Ovary (tissue), 9 donors: ENCODE data around the gene FLVCR2. TPM values are rescaled to one million over a fixed set of nuclear protein-coding genes. Genes with fewer than 3 reads are reported as not detected.

Experiments
- DNase-seq, 5 donors: peaks; one replicate each; pipeline ENCODE4 v3.0.0-alpha.2; 2019 to 2020
- H3K27ac ChIP-seq, 2 donors: fragments of 200-600 bp; one replicate each; pipeline versions ENCODE4 v1.5.1 to v1.8.0; 2019 to 2022
- H3K27me3 ChIP-seq: fragments of 200-600 bp; one replicate; pipeline ENCODE4 v1.8.0; 2022
- H3K36me3 ChIP-seq: fragments of 200-600 bp; sonication (generic); one replicate; pipeline ENCODE4 v1.5.1; 2019
- H3K4me1 ChIP-seq: one replicate; pipeline ENCODE4 v1.8.1; 2013; ENCODE audit warnings: mild to moderate bottlenecking, moderate library complexity; ENCODE audit not compliant: insufficient read depth
- H3K4me3 ChIP-seq: fragments of 200-600 bp; sonication (generic); one replicate; pipeline ENCODE4 v1.5.1; 2017
- H3K9me3 ChIP-seq, 2 donors: fragments of 200-600 bp in 1 of 2; sonication (generic) in 1 of 2; one replicate each; pipeline versions ENCODE4 v1.5.1 to v1.8.1; 2013 to 2019; ENCODE audit warnings: mild to moderate bottlenecking in 1 of 2, moderate library complexity in 1 of 2
- EP300 ChIP-seq: sonication (generic); formaldehyde crosslinking; IDR thresholded peaks from one replicate; pipeline ENCODE4 v1.6.1; 2017; ENCODE audit warnings: antibody characterized with exemption
- POLR2A ChIP-seq: fragments of 450-650 bp; IDR thresholded peaks from one replicate; pipeline ENCODE4 v1.6.1; 2017; ENCODE audit warnings: antibody characterized with exemption, mild to moderate bottlenecking, moderate library complexity
- WGBS, 3 donors: extraction: QIAGEN DNeasy Blood & Tissue Kit in 1 of 3; methylation state at CpG; one replicate each; pipeline versions ENCODE4 v1.1.5 to v1.1.7; 2013 to 2017; 5-methylcytosine and 5-hydroxymethylcytosine counted together
- intact Hi-C, 4 donors: fragments of 100-400 bp; cut with DNase I; formaldehyde crosslinking; loops; one replicate each; pipeline versions ENCODE4 v1.11.0 to v1.15.1; 2022 to 2023
- polyA plus RNA-seq, 2 donors: library from polyadenylated mRNA; stranded (reverse); fragments of 200-250 nt in 1 of 2; fragments of 350-450 nt in 1 of 2; fragmentation: Illumina TruSeq in 1 of 2; extraction: RNeasy Lipid Tissue Mini Kit (QIAGEN cat#74804) in 1 of 2; gene quantifications; one replicate each; pipeline ENCODE4 v1.2.3, GENCODE V29; 2013 to 2014
- total RNA-seq, 7 donors: library from RNA; depleted of rRNA in 2 of 7; stranded (reverse); fragments of >200 nt in 2 of 7; fragmentation: NEBNext Ultra II Directional in 3 of 7; extraction: Animal tissue kit (Norgen Biotek cat#: 25700) in 3 of 7; gene quantifications; one replicate each; pipeline versions ENCODE4 v1.1.0 to v1.2.4, GENCODE V29; 2016 to 2023
- TF ChIP-seq, protein P1 (sequence below), 3 donors: fragments of 450-650 bp in 2 of 3; fragments of 200-600 bp in 1 of 3; IDR thresholded peaks; one replicate each; pipeline versions ENCODE4 v1.5.1 to v1.8.0; 2016 to 2022; ENCODE audit warnings: antibody characterized with exemption in 3 of 3, mild to moderate bottlenecking in 1 of 3
- donor health status: DM: no; HTN: no; CAD: no; lungs with moderate emphysema.
- donor health status: DM: no; HTN: no; CAD: no.
- donor health status: Bipolar disorder and iron deficiency.
- donor health status: DM: yes; HTN: yes; CAD: no.
- donor health status: DM: no; HTN: no; CAD: no.
- donor health status: DM: yes; HTN: yes; CAD: no.

Gene FLVCR2
- total and polyA plus RNA-seq, 9 donors, result 1.5 to 18.4 (median 4.4) TPM

DNA sequence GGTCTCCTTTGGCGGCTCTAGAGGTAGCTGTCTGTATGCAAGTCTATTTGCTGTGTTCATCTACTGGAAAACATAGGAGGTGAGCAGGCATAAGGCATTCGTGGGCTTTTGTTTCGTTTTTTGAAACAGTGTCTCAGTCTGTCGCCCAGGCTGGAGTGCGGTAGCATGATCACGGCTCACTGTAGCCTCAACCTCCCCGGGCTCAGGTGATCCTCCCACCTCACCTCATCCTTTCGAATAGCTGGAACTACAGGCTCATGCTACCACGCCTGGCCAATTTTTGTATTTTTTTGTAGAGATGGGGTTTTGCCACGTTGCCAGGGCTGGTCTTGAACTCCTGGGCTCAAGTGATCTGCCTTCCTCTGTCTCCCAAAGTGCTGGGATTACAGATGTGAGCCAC, 27.5 kb downstream of the FLVCR2 start:
- intact Hi-C loops, result no loop called here
- DNase-seq, result no peak
- no peaks in the 10 kb centered on the region for H3K9me3 ChIP-seq
- H3K36me3 ChIP-seq, result no peaks in the 10 kb centered on the region
- H3K27me3 ChIP-seq, result no peaks in the 10 kb centered on the region
- H3K4me3 ChIP-seq, result no peak overlapping the region
- 69 to 79% (median 79%) methylated on average over 10 of the region's 10 CpGs for WGBS, 3 donors
- H3K4me1 ChIP-seq, result no peaks in the 10 kb centered on the region
- H3K27ac ChIP-seq, result no peak overlapping the region
- TF ChIP-seq EP300 (no peak), POLR2A (no peak)
- TF ChIP-seq, protein P1, sequence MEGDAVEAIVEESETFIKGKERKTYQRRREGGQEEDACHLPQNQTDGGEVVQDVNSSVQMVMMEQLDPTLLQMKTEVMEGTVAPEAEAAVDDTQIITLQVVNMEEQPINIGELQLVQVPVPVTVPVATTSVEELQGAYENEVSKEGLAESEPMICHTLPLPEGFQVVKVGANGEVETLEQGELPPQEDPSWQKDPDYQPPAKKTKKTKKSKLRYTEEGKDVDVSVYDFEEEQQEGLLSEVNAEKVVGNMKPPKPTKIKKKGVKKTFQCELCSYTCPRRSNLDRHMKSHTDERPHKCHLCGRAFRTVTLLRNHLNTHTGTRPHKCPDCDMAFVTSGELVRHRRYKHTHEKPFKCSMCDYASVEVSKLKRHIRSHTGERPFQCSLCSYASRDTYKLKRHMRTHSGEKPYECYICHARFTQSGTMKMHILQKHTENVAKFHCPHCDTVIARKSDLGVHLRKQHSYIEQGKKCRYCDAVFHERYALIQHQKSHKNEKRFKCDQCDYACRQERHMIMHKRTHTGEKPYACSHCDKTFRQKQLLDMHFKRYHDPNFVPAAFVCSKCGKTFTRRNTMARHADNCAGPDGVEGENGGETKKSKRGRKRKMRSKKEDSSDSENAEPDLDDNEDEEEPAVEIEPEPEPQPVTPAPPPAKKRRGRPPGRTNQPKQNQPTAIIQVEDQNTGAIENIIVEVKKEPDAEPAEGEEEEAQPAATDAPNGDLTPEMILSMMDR (IDR thresholded peaks at IDR 0.05), result no peak

DNA sequence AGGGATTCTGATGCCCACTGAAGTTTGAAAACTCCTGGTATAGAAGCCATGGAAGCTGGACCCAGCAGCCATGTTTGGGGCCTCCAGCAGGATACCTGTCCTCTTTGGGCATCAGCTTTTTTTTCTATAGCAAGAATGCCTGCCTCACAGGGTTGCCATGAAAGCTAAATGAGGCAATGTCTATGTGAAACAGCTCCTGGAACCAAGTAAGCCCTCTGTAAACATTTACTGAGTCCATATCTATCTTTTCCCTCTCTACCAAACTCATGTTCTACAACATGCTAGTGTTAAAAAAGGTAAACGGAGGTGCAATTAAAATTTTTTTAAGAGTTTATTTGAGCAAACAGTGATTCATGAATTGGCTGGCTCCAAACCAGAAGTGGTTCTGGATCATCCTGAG, 28.6 kb downstream of the FLVCR2 start:
- no peaks in the 10 kb centered on the region for H3K4me1 ChIP-seq
- WGBS, 3 donors, result 89 to 99% (median 98%) methylated on average over 1 of the region's 1 CpG
- DNase-seq, result no peak
- no peaks in the 10 kb centered on the region for H3K27me3 ChIP-seq
- TF ChIP-seq, protein P1 (IDR thresholded peaks at IDR 0.05), result no peak
- no peak for TF ChIP-seq EP300
- no peak for TF ChIP-seq POLR2A
- intact Hi-C loops, result no loop called here
- H3K36me3 ChIP-seq, result no peaks in the 10 kb centered on the region
- H3K27ac ChIP-seq, result no peak overlapping the region
- H3K9me3 ChIP-seq, result no peaks in the 10 kb centered on the region
- H3K4me3 ChIP-seq, result no peak overlapping the region

DNA sequence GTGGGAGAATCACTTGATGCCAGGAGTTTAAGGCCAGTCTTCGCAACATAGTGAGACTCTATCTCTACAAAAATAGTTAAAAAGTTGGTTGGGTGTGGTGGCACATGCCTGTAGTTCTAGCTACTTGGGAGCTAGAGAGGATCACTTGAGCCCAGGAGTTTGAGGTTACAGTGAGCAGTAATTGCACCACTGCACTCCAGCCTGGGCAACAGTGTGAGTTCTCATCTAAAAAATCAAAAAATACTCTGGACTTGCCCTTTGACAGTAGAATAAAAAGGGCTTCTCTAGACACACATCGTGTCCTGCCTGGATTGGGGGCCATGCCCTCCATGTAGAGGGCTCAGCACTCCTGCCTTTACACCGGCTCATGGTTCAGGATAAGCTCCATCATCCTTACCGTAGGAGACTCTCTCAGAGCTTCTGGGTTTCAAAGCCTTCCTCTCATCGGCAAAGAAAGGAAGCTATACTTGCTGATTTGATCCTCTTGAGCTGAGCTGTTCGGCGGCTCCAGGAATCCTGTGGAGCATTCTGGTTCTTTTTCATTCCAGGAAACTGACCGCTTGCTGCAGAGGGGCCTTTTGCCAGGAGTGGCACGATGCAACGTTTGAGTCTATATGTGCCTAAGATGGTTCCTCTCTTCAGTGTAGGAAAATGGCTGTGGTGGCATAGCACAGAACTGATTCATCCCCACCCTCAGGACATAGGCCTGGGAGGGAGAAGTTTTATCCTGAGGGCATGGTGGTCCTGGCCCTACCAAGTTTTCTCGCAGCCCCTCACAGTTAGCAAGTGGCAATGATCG, 29.6 kb downstream of the FLVCR2 start:
- H3K27ac ChIP-seq, result no peak overlapping the region

DNA sequence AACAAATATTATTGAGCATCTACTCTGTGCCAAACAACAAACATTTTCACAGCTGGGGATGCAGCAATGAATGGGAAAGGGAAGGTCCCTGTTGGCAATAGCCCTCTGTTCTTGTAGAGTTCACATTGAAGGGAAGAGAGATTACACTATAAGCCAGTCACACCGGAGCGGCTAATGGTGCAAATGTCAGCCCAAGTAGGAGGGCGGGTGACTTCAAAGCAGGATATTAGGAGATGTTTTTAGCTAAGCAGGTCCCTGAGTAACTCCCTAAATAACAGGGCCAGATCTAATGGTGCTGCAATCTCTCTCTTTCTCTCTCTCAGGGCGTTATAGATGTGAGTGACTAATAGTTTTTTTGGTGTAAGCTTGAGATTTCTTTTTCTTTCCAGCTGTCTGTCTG, 30.7 kb downstream of the FLVCR2 start:
- Histone ChIP-seq H3K36me3 (no peaks in the 10 kb centered on the region), H3K27me3 (no peaks in the 10 kb centered on the region), H3K9me3 (no peaks in the 10 kb centered on the region), H3K27ac (no peak overlapping the region), H3K4me3 (no peak overlapping the region), H3K4me1 (no peaks in the 10 kb centered on the region)
- no peak for DNase-seq
- 80 to 87% (median 83%) methylated on average over 4 of the region's 4 CpGs for WGBS, 3 donors
- TF ChIP-seq EP300 (no peak), POLR2A (no peak)
- intact Hi-C loops, result no loop called here

More for the DNA sequence above, 29.6 kb downstream of the FLVCR2 start:
- Histone ChIP-seq H3K9me3 (no peaks in the 10 kb centered on the region), H3K36me3 (no peaks in the 10 kb centered on the region), H3K4me3 (no peak overlapping the region), H3K4me1 (no peaks in the 10 kb centered on the region), H3K27me3 (no peaks in the 10 kb centered on the region)
- intact Hi-C loops, result no loop called here
- 90 to 92% (median 91%) methylated on average over 12 of the region's 12 CpGs for WGBS, 3 donors
- TF ChIP-seq, protein P1 (IDR thresholded peaks at IDR 0.05), result no peak
- TF ChIP-seq EP300 (no peak), POLR2A (no peak)
- DNase-seq, result no peak
